ENCODE data around the gene PTEN.

DNA sequence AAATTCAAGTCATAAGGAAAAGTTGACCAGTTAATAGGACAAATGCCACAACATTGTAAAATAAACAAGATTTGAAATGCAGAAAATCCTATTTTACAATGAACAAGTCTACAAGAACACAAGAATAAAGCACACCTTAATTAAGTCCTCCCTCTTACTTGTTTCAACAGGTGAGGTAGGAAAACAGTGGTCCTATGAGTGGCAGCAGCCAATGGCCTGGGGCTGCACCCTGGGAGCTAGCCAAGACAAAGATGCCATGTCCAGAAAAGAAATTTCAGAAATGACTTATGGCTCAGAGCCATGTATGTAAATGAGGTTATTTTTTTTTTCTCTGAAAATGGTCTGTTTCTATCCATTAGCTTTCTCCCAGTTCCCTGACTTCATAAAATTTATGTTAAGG lies 14.4 kb upstream of the PTEN start:
- no peak for TF ChIP-seq MZF1 (tag by site-specific recombination; IDR thresholded peaks at IDR 0.05; ENCODE audit: borderline replicate concordance)
- TF ChIP-seq, protein P1, sequence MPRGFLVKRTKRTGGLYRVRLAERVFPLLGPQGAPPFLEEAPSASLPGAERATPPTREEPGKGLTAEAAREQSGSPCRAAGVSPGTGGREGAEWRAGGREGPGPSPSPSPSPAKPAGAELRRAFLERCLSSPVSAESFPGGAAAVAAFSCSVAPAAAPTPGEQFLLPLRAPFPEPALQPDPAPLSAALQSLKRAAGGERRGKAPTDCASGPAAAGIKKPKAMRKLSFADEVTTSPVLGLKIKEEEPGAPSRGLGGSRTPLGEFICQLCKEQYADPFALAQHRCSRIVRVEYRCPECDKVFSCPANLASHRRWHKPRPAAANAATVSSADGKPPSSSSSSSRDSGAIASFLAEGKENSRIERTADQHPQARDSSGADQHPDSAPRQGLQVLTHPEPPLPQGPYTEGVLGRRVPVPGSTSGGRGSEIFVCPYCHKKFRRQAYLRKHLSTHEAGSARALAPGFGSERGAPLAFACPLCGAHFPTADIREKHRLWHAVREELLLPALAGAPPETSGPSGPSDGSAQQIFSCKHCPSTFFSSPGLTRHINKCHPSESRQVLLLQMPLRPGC (tag by site-specific recombination; IDR thresholded peaks at IDR 0.05): no peak

All from HEK293 (cell line).